Central memory CD4-positive, alpha-beta T cell (primary cell): Measurements from ENCODE around the gene PGAM1.
A peak's percentile ranks its signal among the peaks of the same experiment; 100 is the strongest.
"Not testable (repeated sequence)": the region's sequence is repeated elsewhere in the genome, so short reads cannot be mapped to it uniquely, and the experiment has no call there.

Experiments used
- DNase-seq: peaks from one replicate; pipeline ENCODE4 v3.0.0; 2022

PGAM1 gene

GRCh38 chr10:97408496-97408992, 17.4 kb upstream of the PGAM1 start:
- DNase-seq, result no peak

GRCh38 chr10:97411406-97411805, 14.6 kb upstream of the PGAM1 start:
- DNase-seq, result no peak

GRCh38 chr10:97412891-97413304, 13.1 kb upstream of the PGAM1 start:
- DNase-seq, result no peak

- no peak for DNase-seq
Observed at GRCh38 chr10:97416565-97416964, 9.4 kb upstream of the PGAM1 start.

- DNase-seq, result not testable (repeated sequence)
Observed at GRCh38 chr10:97423757-97424098, 2.3 kb upstream of the PGAM1 start.

GRCh38 chr10:97426776-97427570, 982 bp downstream of the PGAM1 start:
- DNase-seq, result no peak

- no peak for DNase-seq
Observed at GRCh38 chr10:97427571-97428179, 1.7 kb downstream of the PGAM1 start.

- peak; percentile 20 for DNase-seq
Observed at GRCh38 chr10:97428572-97428981, 2.6 kb downstream of the PGAM1 start.

GRCh38 chr10:97434055-97434454, 8.1 kb downstream of the PGAM1 start:
- DNase-seq, result no peak

GRCh38 chr10:97434557-97434956, 8.6 kb downstream of the PGAM1 start:
- DNase-seq, result no peak

- no peak for DNase-seq
Observed at GRCh38 chr10:97435211-97435610, 9.2 kb downstream of the PGAM1 start.

GRCh38 chr10:97442277-97442676, 16.3 kb downstream of the PGAM1 start:
- DNase-seq, result no peak

GRCh38 chr10:97444212-97444611, 18.2 kb downstream of the PGAM1 start:
- no peak for DNase-seq

- no peak for DNase-seq
Observed at GRCh38 chr10:97445357-97445721, 19.3 kb downstream of the PGAM1 start.

- DNase-seq, result peak; percentile 90
Observed at GRCh38 chr10:97445722-97446639, 20.0 kb downstream of the PGAM1 start, which contains the start of the genes EXOSC1 and ZDHHC16. Gene EXOSC1 (minus strand): TSS chr10:97446006. CDS start chr10:97445985, 21 bp downstream. Gene ZDHHC16 (plus strand): TSS chr10:97446175. CDS start chr10:97451676, 5,501 bp downstream.

GRCh38 chr10:97450828-97451227, 24.8 kb downstream of the PGAM1 start:
- DNase-seq, result no peak

GRCh38 chr10:97451605-97452004, 25.6 kb downstream of the PGAM1 start:
- no peak for DNase-seq

- DNase-seq, result no peak
Observed at GRCh38 chr10:97452352-97452751, 26.4 kb downstream of the PGAM1 start.

- no peak for DNase-seq
Observed at GRCh38 chr10:97454330-97455036, 28.5 kb downstream of the PGAM1 start.

- DNase-seq, result no peak
Observed at GRCh38 chr10:97456034-97456685, 30.2 kb downstream of the PGAM1 start.

GRCh38 chr10:97456686-97457065, 30.7 kb downstream of the PGAM1 start:
- DNase-seq, result no peak

- no peak for DNase-seq
Observed at GRCh38 chr10:97459111-97459510, 33.1 kb downstream of the PGAM1 start.
